Osteocyte (in vitro differentiated cells): ENCODE results near the gene DNMBP. TPM values are rescaled to one million over a fixed set of nuclear protein-coding genes. Genes with fewer than 3 reads are reported as not detected.
"Not testable (repeated sequence)": the region's sequence is repeated elsewhere in the genome, so short reads cannot be mapped to it uniquely, and the experiment has no call there.

Source experiments
- DNase-seq: peaks from one replicate; pipeline ENCODE4 v3.0.0; 2021; ENCODE audit warnings: mixed read lengths; ENCODE audit not compliant: unreplicated experiment; ENCODE audit errors: extremely low spot score
- H3K27ac Mint-ChIP-seq: one replicate; pipeline ENCODE4 v1.8.0; 2021; ENCODE audit warnings: mild to moderate bottlenecking, mixed read lengths; ENCODE audit not compliant: unreplicated experiment
- H3K27me3 Mint-ChIP-seq: one replicate; pipeline ENCODE4 v1.8.0; 2021; ENCODE audit warnings: mixed read lengths; ENCODE audit not compliant: unreplicated experiment
- H3K36me3 Mint-ChIP-seq: one replicate; pipeline ENCODE4 v1.8.0; 2021; ENCODE audit warnings: mixed read lengths; ENCODE audit not compliant: unreplicated experiment
- H3K4me1 Mint-ChIP-seq: one replicate; pipeline ENCODE4 v1.8.0; 2021; ENCODE audit warnings: mixed read lengths; ENCODE audit not compliant: unreplicated experiment
- H3K4me3 Mint-ChIP-seq: one replicate; pipeline ENCODE4 v1.8.0; 2021; ENCODE audit warnings: mild to moderate bottlenecking, moderate library complexity, mixed read lengths; ENCODE audit not compliant: unreplicated experiment
- H3K9me3 Mint-ChIP-seq: one replicate; pipeline ENCODE4 v1.8.0; 2021; ENCODE audit warnings: mixed read lengths; ENCODE audit not compliant: unreplicated experiment
- total RNA-seq: library from RNA; stranded (reverse); gene quantifications from 2 replicates; pipeline ENCODE4 v1.2.1, GENCODE V29; 2021
- TF ChIP-seq, protein P1 (sequence below): fragments of 200-600 bp; sonication (generic); IDR thresholded peaks from 2 replicates; pipeline ENCODE4 v1.5.0; 2021; ENCODE audit warnings: antibody characterized with exemption, mild to moderate bottlenecking, moderate library complexity

DNMBP gene
- total RNA-seq, 1 donor from 2014 or later = 16.2 TPM

- Mint-ChIP-seq H3K27me3 (no peaks in the 10 kb centered on the region), H3K4me1 (peaks cover 50% of the 10 kb centered on the region), H3K4me3 (peak overlapping the region; percentile 20), H3K36me3 (peaks cover 6% of the 10 kb centered on the region), H3K27ac (peak overlapping the region; percentile 85), H3K9me3 (no peaks in the 10 kb centered on the region)
- DNase-seq = no peak
- TF ChIP-seq, protein P1, sequence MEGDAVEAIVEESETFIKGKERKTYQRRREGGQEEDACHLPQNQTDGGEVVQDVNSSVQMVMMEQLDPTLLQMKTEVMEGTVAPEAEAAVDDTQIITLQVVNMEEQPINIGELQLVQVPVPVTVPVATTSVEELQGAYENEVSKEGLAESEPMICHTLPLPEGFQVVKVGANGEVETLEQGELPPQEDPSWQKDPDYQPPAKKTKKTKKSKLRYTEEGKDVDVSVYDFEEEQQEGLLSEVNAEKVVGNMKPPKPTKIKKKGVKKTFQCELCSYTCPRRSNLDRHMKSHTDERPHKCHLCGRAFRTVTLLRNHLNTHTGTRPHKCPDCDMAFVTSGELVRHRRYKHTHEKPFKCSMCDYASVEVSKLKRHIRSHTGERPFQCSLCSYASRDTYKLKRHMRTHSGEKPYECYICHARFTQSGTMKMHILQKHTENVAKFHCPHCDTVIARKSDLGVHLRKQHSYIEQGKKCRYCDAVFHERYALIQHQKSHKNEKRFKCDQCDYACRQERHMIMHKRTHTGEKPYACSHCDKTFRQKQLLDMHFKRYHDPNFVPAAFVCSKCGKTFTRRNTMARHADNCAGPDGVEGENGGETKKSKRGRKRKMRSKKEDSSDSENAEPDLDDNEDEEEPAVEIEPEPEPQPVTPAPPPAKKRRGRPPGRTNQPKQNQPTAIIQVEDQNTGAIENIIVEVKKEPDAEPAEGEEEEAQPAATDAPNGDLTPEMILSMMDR = no peak
Observed at GRCh38 chr10:99993701-99994689, 15.8 kb downstream of the DNMBP start.

GRCh38 chr10:99985637-99986036 is 24.1 kb downstream of the DNMBP start:
- not testable (repeated sequence) for H3K9me3 Mint-ChIP-seq, H3K27me3 Mint-ChIP-seq, H3K27ac Mint-ChIP-seq, H3K4me3 Mint-ChIP-seq, H3K36me3 Mint-ChIP-seq, DNase-seq
- peaks cover 42% of the 10 kb centered on the region for H3K4me1 Mint-ChIP-seq

DNA sequence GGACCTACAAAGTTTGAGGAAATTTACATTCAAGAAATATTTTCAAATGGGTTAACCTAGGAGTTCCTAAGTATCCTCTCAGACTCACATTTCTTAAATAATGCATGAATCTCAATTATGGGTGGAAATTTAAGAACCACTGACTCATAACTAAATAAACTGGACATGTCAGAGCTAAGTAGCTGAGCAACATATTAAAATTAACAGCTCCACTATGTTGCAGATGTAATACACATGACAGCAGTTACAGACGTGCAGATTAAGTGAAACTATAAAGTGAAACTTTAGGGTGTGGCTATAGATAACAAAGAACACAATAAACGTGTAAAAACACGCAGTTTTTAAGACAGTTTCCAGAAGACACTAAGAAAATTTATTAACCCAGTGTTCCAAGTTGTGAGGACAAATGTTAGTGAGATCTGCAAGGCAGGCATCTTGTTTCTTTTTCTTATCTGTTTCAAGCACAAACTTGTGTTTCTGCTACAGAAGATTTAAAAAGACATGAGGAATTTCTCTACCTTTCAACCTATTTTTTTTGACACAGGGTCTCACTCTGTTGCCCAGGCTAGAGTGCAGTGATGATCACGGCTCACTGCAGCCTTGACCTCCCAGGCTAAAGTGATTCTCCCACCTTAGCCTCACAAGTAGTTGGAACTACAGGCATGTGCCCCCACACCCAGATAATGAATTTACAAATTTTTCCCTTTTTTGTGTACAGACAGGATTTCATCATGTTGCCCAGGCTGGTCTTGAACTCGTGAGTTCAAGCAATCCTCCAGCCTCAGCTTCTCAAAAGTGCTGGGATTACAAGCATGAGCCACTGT is 25.3 kb downstream of the DNMBP start:
- DNase-seq = no peak

GRCh38 chr10:99983280-99983988 is 26.3 kb downstream of the DNMBP start:
- H3K36me3 Mint-ChIP-seq = no peaks in the 10 kb centered on the region
- H3K4me3 Mint-ChIP-seq = peak overlapping the region; percentile 61
- peaks cover 53% of the 10 kb centered on the region for H3K4me1 Mint-ChIP-seq
- TF ChIP-seq, protein P1 = no peak
- H3K9me3 Mint-ChIP-seq = no peaks in the 10 kb centered on the region
- no peak for DNase-seq
- H3K27ac Mint-ChIP-seq = peak overlapping the region; percentile 93
- H3K27me3 Mint-ChIP-seq = no peaks in the 10 kb centered on the region

More for the DNA sequence above, 25.3 kb downstream of the DNMBP start:
- no peaks in the 10 kb centered on the region for H3K9me3 Mint-ChIP-seq
- peak overlapping the region; percentile 30 for H3K4me3 Mint-ChIP-seq
- no peaks in the 10 kb centered on the region for H3K36me3 Mint-ChIP-seq
- peak overlapping the region; percentile 93 for H3K27ac Mint-ChIP-seq
- H3K4me1 Mint-ChIP-seq = peaks cover 51% of the 10 kb centered on the region
- no peaks in the 10 kb centered on the region for H3K27me3 Mint-ChIP-seq
- TF ChIP-seq, protein P1 = no peak

DNA sequence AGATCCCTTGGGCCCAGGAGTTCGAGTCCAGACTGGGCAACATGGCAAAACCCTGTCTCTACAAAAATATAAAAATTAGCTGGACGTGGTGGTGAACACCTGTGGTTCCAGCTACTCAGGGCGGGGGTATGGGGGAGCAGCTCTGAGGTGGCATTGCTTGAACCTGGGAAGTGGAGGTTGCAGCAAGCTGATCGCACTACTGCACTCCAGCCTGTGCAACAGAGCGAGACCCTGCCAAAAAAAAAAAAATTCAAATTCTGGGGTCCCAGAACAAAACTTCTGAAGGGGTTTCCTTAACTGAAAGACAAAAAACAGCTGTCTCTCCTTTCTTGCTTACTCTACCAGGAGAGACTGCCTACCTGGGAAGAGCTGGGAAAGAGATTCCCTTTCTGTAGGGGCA is 27.0 kb downstream of the DNMBP start:
- TF ChIP-seq, protein P1 = no peak
- Mint-ChIP-seq H3K27ac (peak overlapping the region; percentile 93), H3K4me1 (peaks cover 59% of the 10 kb centered on the region), H3K9me3 (no peaks in the 10 kb centered on the region), H3K4me3 (no peak overlapping the region), H3K27me3 (no peaks in the 10 kb centered on the region), H3K36me3 (no peaks in the 10 kb centered on the region)
- no peak for DNase-seq
